ENCODE measurements around the gene DCST2.
A peak's percentile ranks its signal among the peaks of the same experiment; 100 is the strongest.

Gene DCST2

DNA sequence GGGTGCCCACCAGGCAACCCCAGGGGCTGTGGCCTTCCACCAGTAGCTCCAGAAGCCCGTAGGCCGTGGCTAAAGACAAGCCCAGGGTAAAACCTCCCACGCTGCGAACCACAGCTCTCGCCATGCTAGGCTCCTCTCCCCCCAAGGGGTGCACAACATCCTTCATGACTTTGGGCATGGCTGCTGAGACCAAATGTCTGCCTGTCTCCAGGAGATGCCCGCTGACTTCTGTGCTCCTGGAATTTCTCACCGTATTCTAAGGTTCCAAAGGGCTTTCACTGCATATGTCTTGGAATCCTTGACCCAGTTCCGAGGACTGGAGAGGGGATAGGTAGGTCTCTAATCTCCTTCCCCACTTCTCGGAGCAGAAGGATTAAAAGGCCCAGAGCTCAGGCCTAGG, at the start of gene DCST2, which contains the start of gene DCST1:
TSS of gene DCST2 (minus strand) at position 258 of the 400 bp plus-strand sequence. CDS start at position 178, 80 bp downstream.
TSS of gene DCST1 (plus strand) at position 301 of the 400 bp plus-strand sequence. CDS start 213 bp downstream, outside the sequence.
- no peak for DNase-seq

DNA sequence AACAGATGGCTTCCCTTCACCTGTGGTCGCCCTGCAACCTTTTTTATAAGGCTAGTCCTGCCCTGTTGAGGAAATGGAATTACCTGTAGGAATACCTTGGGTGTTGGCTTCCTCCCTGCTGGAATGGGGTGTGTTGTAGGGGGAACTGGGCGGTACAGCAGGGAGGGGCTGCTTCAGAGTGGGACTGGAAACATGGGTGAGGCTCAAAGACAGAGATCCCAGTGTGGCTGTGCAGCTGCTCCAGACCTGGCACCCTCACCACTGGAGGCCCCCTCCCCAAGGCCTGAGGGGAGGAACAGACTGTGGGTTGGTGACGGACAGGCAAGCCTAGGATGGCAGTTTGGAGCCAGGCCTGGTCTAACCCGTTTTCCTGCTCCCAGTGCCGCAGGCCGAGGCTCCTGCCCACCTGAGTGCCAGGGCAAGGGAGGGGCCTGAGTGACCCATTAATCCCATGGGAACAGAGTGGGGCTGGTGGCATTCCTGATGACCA, 49.5 kb upstream of the DCST2 start:
- DNase-seq, result no peak

DNA sequence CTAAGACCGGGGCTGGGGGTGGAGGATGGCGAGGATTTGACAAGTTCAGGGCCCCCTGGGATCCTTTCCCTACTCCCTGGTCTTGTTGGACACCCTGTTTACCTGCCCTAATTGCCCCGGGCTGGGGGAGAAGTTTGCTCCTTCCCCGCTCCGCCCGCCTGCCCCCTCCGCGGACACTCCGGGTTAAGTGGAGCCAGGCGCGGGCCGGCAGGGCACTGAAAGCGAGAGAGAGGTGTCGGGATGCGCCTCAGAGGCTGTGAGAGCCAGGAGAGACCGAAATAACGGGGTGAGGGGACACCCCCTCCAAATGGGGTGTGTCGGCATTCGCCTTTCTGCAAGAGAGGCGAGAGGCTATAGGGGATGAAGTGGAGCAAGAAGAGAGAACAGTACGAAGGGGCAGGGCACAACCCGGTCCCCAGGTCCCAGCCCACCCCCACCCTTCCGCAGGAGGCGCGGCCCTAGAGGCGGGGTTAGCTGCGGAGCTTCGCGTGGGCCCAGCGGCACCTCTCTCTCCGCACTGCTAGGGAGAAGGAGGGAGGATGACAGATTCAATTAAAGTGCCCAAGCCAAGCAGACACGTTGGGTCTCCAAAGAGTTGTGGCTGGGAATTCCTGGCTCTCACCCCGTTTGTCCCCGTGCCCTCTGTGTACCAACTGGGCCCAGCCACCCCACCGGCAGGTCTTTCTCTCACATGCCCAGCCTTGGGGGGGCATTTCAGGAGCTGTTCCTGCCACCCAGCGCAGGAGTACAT, 48.9 kb upstream of the DCST2 start:
- DNase-seq, result no peak

DNA sequence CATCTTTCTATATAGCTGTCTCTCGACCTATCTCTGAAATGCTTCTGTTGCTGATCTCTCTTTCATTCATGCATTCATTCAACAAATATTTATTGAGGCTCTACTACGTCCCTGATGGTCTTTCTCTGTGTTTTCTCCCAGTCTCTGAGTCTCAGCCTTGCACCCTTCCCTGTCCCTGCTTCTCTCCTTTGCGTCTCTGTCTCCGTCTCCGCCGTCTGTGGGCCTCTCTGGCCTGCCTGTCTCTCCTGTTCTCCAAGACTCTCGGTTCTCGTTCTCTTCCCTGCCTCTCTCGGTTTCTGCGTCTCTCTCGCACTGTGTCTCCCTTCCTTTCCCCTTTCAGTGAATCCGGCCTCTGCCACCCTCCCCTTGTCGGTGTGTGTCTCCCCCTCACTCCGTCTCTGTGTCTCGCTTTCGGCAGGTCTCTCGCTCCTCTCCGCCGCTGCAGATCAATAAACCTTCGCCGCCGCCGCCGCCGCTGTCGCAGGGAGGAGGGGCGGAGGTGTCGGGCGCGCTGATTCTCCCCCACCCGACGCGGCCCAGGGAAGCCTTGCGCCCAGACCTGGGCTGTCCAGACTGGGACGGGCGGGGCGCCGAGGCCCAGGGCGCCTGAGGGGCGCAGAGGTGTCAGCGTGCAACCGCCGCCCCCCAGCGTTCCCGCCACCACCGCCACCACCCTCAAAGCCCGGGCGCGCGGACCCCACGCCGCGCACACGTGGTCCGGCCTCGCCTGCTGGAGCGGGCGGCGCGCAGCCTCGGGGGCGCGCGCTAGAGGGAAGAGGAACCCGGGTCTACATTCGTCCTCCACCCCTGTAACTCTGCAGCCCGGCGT, 48.1 kb upstream of the DCST2 start:
- peak; percentile 69 for DNase-seq

DNA sequence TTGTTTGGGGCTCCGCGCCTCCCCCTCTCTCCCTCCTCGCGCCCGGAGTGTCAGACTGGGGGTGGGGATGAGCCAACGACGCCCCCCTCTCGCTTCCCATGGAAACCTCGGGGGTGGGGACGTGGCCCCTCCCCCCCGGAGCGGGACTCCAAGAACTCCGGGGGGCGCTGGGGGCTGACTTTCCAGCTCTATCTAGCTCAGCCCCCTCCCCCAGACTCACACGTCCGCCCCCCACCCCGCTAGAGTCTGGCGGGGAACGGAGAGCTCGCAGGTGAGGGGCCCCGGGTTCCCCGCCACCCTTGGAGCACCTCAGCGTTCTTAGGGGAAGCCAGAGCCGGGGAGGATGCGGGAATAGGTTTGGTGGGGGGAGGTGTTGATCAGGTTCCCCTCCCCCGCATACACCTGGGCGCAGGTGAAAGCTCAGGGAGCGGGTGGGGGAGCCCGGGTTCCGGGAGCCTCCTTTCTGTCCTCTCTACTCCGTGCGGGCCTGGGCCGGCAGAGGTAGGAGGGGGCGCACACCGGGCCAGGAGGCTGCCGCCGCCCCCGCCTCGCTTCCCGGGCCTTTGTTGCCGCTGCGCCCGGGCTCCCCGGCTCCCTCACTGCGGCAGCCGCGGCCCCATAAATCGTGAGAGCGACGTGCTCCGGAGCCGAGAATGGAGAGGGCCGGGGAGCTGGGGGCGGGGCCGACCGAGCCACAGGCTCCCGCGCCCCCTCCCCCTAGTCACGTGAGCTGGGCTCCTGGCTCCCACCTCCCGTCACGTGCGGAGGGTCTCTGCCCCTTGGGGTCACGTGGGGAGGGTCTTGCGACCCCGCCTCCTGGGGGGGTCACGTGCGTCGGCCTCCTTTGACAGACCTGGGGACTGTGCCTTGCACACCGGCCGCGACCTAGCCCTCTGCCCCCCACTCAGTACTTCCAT, 47.0 kb upstream of the DCST2 start:
- no peak for DNase-seq

DNA sequence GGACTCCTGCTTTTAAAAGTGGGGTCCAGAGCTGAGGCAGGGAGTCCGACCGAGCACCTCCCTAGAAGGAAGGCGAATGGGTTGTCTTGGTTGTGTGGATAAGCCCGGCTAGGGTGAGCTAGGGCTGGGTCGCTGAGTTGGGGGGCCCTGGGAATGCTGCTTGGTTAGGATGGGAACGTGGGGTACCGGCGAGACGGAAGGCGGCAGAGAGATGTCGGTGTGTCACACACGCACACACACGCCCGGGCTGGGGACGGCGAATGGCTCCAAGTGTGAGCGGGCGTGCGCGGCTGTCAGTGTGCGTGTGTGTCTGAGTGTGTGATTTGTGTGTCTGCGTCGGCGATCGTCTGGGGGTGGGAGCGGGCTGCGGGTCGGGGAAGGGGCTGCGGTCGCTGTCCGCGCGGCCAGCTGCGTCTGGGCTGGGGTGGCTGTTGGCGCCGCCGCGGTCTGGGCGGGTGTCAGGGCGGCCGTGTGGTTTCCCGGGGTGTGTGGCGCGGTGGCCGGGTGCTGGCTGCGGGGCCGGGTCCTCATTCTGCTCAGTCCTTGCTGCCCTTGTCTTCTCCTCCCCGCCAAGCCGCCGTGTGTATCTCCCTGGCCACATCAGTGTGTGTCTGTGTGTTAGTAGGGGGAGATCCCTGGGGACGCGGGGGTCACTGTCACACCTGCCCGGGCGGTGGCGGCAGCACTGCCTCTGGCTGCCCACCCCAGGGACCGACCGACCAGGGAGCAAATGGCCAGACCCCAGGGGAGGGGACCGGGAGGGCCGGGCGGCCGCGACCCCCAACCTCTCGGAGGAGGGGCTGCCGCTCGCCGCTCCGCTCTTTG, 46.1 kb upstream of the DCST2 start:
- no peak for DNase-seq

DNA sequence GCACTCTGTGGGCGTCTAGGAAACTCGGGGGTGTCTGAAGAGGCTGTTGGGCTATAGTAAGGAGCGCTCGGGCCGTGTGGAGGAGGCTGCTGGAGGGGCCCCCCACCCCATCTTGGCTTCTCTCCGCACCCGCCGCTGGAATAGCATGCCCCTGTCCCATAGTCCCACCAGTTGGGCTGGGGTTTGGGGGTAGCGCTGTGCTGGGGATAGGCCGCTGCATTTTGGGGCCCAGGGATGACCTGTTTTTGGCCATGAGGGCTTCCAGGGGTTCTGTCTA, 45.6 kb upstream of the DCST2 start:
- no peak for DNase-seq

DNA sequence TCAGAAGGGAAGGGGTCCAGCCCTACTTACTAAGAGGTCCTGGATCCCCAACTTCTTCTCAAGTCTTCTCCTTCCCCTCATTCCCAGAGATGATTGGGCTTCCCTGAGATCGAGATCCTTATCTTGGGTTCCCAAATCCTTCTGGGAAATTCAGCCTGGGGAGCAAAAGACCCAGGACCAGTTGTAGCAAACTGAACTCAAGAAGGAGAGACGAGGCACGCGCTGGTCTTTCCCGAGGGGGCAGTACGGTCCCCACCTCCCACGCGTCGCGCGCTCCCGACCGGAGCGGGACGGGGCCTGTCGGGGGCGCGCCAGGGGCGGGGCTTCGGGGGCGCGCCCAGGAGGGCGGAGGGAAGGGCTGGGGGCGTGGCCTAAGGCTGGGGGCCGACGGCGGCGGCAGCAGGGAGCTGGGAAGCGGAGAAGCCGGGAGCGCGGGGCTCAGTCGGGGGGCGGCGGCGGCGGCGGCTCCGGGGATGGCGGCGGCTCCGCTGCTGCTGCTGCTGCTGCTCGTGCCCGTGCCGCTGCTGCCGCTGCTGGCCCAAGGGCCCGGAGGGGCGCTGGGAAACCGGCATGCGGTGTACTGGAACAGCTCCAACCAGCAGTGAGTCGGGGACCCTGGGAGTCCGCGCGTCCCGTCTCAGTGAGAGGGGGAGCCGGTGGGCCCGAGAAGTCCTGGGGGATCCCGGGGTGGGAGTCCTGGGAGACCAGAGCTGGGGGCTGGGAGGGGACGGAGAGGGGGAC, 45.1 kb upstream of the DCST2 start, which contains the start of gene EFNA3:
TSS of gene EFNA3 (plus strand) at position 369 of the 741 bp plus-strand sequence. CDS start at position 474, 105 bp downstream.
- DNase-seq, result peak; percentile 86

DNA sequence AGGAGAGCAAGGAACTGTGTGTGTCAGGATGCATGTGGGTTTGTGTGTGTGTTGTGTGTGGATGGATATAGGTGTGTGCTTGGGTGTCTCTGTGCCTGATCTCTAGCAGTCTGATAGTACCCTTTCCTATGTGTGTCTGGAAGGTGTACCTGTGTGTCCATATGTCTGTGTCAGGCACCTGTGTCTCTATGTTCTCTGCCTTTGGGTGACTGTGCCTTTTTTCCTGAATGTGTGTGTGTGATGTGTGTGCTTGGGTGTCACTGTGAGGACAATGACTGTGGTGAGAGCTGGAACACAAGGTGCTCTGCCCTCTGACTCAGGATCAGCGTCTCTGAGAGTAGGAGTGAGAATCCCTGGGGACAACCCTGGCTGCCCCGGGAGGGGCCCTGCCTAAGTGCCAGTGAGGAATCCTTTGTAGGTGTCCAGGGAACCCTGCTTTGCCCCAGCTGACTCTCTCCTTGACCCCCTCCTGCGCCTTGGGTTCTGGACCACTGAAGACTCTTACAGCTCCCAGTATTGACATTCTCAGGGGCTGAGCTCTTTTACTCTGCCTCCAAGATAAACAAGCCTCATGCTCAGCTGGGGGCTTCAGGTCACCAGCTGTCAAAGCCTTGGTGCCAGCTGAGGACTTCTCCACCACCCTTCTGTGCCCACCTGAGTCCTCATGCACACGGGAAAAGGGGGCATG, 44.3 kb upstream of the DCST2 start:
- DNase-seq, result no peak

DNA sequence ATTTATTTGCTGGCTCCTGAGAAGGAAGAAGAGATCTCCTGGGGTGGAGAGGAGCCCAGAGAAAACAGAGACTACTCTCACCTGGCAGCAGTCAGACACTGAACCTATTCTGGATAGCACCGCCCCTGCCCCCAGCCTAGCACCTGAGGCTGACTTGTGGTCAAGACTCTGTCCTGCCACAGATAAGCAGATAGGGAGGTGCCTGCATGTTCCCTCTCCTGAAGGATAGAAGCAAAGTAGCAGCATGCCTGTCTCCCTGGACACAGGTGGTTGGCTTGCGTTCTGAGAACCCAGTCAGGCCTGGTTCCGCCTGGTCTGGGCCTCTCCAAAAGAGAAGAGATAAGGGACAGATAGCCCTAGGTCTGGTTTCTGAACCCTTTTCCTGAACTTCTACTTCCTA, 43.8 kb upstream of the DCST2 start:
- no peak for DNase-seq

DNA sequence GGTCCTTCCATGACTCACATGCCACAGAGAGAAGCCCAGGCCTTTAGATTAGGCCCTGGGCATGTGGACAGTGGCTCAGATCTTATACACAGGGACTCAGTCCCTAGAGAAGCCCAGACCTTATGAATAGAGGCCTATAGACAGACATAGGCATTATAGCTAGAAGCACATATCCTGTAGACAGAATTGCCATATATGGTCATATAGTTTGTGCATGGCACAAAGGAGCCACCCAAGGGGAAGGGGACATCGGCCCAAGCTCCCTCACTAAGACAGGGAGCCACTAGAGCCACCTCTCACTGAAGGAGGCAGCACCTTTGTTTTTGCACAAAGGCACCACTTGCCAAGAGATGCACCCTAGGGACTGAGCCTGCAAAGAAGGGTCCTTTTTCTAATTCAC, 42.8 kb upstream of the DCST2 start:
- no peak for DNase-seq

DNA sequence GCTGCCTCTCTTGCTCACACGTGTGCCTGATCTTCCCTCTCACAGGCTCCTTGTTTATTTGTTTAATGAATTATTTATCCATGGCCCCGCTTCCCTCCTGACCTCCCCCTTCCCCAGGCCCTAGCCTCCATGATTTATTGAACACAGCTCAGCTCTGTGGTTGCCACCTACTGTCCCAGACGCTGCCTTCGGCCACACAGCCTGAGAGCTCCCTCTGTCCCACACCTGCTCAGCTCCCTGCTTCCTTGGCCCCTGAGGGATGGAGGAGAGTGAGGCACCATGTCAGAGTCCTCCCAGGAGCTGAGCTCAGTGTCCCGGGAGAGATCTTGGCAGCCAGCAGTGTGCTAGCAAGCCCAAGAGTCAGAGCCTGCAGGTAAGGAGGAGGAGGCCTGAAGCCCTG, 42.0 kb upstream of the DCST2 start:
- no peak for DNase-seq

DNA sequence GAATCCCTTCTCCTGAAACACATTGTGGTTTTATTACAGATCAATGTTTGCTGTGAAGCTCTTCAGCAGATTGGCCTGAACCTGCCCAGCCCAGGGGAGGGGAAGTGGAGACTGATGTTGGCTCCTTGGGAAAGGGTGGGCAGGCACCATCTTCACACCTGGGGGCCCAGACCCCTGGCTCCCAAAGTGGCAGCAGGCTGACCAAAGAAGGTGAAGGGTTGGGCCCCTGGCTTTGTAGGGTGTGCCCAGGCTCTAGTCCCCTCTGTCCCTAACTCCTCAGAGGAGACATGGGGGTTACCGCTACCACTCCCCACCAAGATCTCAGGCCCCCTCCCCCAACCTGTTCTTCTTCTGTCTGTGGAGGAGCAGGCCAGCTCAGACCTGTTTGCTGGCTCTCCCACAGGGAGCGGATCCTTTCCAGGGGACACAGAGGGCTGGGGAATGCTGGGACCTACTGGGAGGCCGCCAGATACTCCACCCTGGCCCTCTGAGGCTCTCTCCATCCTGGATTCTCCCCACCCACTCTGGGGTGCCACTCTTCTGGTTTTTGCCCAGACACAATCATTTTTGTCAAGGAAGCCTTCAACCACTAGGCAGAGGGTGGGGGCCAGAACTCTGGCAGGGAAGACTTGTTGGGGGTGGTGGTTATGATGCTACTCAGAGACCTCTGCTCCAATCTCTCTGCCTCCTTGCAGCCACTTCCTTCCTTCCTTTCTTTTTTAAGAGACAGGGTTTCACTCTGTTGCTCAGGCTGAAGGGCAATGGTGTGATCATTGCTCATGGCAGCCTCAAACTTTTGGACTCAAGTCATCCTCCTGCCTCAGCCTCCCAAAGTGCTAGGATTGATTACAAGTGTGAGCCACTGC, 40.0 kb upstream of the DCST2 start:
- DNase-seq, result no peak

DNA sequence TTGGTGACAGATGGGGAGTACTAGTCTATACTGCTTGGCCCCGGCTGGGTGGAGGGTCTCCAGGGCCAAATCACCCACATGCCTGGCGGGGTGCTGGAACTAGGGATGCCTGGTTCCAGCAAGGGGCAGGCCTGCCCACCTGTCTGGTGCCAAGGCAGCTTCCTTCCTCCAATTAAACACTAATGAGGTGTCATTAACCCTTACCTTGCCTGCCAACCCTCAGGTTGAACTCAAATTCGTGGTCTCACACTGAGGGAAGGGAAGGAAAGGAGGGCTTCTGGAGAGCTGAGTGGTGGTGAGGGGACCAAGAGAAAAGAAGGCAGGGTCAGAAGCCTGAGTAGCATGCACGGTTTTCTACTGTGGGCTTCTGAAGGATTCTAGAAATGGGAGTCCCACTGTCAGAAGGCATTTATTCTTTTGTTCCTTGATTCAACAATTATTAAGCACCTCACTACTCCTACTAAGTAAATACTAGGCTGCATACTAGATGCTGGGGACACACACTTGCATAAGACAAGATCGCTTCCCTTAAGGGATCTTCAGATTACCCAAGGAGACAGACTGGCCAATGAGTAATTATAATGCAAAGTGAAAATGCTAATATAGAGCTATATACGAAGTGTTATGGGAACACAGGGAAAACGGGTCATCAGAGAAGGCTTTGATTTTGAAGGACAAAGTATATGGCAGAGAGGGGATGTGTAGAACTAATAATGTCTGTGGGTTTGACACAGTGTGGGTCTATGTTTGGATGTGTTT, 39.1 kb upstream of the DCST2 start:
- DNase-seq, result no peak

DNA sequence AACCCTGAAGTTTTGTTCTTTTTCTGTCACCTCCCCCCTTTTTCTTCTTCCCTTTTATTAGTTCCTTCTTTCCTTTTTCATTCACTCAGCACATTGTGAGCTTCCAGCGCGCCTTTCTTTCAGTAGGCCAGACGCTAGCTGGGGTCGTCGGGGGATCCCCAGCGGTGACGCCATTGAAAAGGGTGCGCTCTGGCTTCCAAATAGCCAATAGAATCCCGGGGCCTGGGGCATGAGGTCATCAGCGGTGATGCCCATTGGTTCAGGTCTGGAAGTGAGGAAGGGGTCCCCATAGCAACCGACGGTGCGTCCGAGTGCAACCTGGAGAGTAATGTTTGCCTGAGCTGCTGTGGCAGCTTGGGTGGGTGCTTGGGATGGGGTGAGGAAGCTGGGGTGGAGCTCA, 38.1 kb upstream of the DCST2 start:
- DNase-seq, result no peak

DNA sequence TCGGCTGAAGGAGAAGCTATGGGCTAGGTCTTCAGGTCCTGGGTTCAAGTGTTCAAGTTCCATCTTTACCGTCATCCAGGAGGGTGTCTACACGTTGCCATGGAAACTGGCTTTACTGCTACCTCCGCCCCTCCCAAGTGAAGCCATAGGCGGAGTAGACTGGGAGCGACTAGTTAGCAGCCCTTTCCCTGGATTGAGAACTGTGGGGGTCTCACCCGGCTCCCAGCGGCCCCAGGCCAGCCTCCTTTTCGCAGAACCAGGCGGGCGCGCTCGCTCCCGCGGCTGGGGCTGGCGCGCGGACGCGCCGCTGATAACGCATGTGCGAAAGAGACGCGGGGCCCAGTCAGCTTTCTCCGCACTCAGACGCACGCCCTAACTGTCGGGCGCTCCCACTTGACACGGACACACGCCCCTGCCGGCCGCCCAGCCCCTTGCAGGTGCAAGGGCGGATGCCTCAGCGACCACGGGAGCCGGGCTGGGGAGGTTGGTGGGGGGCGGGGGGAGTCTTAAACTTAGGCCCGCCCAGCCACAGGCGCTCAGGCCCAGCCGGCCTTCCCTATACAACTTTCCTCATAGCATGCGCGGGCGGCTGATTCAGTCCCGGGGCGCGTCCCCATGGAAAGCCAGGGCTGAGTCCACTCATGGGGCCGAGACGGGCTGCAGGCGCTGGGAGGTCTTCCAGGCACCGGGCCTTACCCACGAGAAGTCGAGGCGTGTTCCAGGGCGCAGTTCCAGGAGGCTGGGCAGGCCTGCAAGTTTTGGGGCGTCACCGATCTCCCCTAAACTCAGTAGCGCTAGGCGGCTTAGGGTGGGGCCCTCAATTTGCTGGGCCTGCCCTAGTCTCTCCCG, 37.4 kb upstream of the DCST2 start:
- DNase-seq, result peak; percentile 85

DNA sequence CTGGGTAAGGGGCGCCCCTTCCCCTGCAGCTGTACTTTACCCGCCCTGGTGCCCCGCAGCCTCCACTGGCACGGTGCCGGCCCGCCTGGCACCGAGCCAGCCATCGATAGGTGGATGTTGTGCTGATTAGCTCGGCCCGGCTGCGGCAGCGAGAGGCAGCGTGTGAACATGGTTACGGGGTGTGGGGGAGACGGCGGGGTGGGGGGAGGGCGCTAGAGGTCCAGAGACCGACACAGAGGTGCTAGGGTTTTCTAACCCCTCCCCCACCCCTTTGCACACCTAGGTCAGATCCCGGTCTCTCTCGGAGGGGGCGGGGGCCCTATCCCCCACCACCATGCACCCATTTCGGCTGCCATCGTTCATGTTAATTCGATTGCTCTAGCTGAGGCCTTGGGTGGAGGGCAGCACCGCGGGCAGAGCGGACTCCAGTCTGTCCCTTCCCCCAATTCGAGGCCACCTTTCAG, 36.6 kb upstream of the DCST2 start:
- no peak for DNase-seq

All from activated CD8-positive, alpha-beta memory T cell treated with anti-CD3 and anti-CD28 coated beads, Interleukin-2, amount 50 U/mL, for 48 hours (primary cell).